ENCODE results near the gene CD59. TPM values are rescaled to one million over a fixed set of nuclear protein-coding genes. Genes with fewer than 3 reads are reported as not detected.

The CD59 gene
- total and polyA plus RNA-seq, 10 of the 15 experiments (the other 5 are each of a cell fraction or from before 2014, with no cell fraction given), result 55.5 to 256 (median 181) TPM

DNA sequence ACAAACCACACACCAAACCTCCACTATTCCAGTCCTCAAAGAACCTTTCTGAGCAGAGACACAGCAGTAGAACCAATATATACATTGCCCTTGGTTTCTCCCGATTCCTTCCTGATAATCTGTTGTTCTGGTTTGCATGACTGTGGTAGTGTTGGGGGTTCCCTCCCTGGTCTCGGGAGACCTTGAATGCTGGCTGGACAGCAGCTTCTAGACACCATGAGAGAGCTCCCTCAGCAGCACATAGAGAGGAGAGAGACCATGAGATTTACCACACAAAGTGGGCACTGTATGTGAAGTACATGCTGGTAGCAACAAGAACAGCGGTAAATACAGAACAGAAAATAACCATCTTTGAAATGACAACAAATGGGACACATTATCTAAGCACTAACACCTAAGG lies 38.2 kb downstream of the CD59 start:
- in situ Hi-C loops (cut with MboI) (no loop called here), intact Hi-C loops (cut with micrococcal nuclease; ENCODE audit: unreplicated experiment) (no loop called here)
- Histone ChIP-seq H3K4me1 (ENCODE audit: control insufficient read depth, insufficient read depth, low read length) (peaks cover 12% of the 10 kb centered on the region), H3K79me2 (ENCODE audit: control insufficient read depth, insufficient read depth, low read length) (no peaks in the 10 kb centered on the region), H3K27me3 (replicated peaks in 1 of 2; ENCODE audit: control insufficient read depth in 2 of 2, insufficient read depth in 2 of 2, low read length in 1 of 2) (no peaks in the 10 kb centered on the region), H3K4me2 (ENCODE audit: control insufficient read depth, insufficient read depth) (no peak overlapping the region), H3K27ac (ENCODE audit: control insufficient read depth, insufficient read depth) (no peak overlapping the region), H3K4me3 (no peak overlapping the region), H4K20me1 (ENCODE audit: control insufficient read depth, insufficient read depth) (no peaks in the 10 kb centered on the region), H3K9me3 (replicated peaks; ENCODE audit: control insufficient read depth, insufficient read depth, low read length) (no peaks in the 10 kb centered on the region), H2AFZ (ENCODE audit: control insufficient read depth, low read depth, low read length) (no peak overlapping the region), H3K9ac (ENCODE audit: control insufficient read depth, insufficient read depth, low read length) (no peak overlapping the region), H3K36me3 (ENCODE audit: control insufficient read depth in 2 of 2, insufficient read depth in 2 of 2, low read length in 1 of 2) (no peaks in the 10 kb centered on the region)
- TF ChIP-seq EGR1 (IDR thresholded peaks at IDR 0.05; ENCODE audit: borderline replicate concordance in 1 of 2, low read depth in 2 of 2, low read length in 2 of 2) (no peak), MEF2B (IDR thresholded peaks at IDR 0.05; ENCODE audit: partially characterized antibody, poor library complexity, severe bottlenecking) (peak; percentile 37)
- TF ChIP-seq, protein P1, sequence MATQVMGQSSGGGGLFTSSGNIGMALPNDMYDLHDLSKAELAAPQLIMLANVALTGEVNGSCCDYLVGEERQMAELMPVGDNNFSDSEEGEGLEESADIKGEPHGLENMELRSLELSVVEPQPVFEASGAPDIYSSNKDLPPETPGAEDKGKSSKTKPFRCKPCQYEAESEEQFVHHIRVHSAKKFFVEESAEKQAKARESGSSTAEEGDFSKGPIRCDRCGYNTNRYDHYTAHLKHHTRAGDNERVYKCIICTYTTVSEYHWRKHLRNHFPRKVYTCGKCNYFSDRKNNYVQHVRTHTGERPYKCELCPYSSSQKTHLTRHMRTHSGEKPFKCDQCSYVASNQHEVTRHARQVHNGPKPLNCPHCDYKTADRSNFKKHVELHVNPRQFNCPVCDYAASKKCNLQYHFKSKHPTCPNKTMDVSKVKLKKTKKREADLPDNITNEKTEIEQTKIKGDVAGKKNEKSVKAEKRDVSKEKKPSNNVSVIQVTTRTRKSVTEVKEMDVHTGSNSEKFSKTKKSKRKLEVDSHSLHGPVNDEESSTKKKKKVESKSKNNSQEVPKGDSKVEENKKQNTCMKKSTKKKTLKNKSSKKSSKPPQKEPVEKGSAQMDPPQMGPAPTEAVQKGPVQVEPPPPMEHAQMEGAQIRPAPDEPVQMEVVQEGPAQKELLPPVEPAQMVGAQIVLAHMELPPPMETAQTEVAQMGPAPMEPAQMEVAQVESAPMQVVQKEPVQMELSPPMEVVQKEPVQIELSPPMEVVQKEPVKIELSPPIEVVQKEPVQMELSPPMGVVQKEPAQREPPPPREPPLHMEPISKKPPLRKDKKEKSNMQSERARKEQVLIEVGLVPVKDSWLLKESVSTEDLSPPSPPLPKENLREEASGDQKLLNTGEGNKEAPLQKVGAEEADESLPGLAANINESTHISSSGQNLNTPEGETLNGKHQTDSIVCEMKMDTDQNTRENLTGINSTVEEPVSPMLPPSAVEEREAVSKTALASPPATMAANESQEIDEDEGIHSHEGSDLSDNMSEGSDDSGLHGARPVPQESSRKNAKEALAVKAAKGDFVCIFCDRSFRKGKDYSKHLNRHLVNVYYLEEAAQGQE (IDR thresholded peaks at IDR 0.05; ENCODE audit: low read depth, low read length), result peak; percentile 25; the same call in 1 of the 2 replicates
- ATAC-seq, result no peak
- WGBS (ENCODE audit: insufficient coverage, insufficient replicate concordance, low lambda C conversion rate, missing lambda C conversion rate), result 18% methylated on average over 3 of the region's 3 CpGs
- CTCF ChIA-PET, result interaction anchor here (0.8 kb wide), 1 partner anchor 44 kb away, joined by 3 read pairs; no protein-coding TSS in a partner anchor
- FAIRE-seq, result no peak
- SMC1A ChIA-PET (ENCODE audit: uncharacterized antibody, unreplicated experiment), result interaction anchor here (0.8 kb wide), 1 partner anchor 11 kb away, joined by 3 read pairs; no protein-coding TSS in a partner anchor
- POLR2A ChIA-PET, result no interaction called here
- no peak for DNase-seq (ENCODE audit: low read depth, low spot score)
- BruUV-seq (replicated peaks), result no TSS peak
- RAD21 ChIA-PET (ENCODE audit: unreplicated experiment), result interaction anchor here (1.0 kb wide), 1 partner anchor 18 kb away, joined by 3 read pairs; no protein-coding TSS in a partner anchor
